ENCODE results near the gene KIRREL3.
A peak's percentile ranks its signal among the peaks of the same experiment; 100 is the strongest.
"Not testable (repeated sequence)": the region's sequence is repeated elsewhere in the genome, so short reads cannot be mapped to it uniquely, and the experiment has no call there.

The KIRREL3 gene

DNA sequence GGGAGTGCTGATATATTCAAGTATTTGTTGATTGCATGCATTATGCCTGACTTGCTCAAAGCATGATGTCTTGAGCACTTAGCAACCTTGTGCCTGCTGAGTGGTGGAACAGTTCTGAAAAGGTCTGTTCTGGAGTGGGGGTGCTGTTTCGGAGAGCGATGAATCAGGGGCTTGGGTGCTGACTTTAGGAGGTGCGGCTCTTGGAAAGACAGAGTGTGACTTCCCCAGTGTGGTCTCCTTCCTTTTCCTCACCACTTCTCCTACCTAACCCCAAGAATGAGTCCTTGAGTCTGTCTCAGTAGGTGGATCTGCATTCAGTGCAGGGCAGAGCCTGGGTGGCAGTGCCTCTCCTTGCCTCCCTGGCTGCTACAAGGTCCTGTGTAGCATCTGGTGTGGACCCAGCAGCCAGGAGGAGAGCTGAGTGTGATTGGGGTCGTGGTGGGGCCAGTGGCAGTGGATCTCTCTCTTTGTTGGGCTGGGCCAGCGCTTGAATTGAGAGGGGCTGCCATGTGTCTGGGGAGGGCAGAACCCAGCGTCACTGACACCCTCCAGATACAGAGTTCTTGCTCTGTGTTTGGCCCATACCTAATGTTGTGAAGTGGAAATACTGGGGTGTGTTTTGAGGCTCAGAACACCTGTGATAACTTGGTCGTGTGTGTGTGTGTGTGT is 609.1 kb downstream of the KIRREL3 start:
- DNase-seq, result no peak

DNA sequence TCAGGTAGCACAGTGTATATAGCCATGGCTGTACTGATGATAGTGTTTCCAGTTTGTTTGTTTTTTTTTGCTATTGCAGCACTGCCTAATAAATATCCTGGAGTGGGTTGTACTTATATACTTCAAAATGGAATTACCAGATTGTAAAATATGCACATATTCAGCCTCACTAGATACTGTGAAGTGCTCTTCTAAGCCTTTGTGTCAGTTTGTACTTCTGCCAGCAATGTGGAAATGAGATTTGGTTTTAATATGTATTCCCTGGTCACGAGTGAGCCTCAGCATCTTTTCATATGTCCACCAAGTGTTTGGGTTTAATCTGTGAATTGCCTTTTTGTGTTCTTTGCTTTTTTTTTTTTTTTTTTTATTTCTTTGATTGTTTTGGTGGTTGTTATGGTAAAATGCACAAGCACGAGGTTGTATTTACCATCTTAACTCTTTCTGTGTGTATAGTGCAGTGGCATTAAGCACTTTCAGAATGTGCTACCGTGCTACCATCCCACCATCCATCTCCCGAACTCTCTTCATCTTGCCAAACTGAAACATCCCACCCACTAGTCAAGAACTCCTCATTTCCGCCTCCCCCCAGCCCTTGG is 610.2 kb downstream of the KIRREL3 start:
- DNase-seq, result no peak

DNA sequence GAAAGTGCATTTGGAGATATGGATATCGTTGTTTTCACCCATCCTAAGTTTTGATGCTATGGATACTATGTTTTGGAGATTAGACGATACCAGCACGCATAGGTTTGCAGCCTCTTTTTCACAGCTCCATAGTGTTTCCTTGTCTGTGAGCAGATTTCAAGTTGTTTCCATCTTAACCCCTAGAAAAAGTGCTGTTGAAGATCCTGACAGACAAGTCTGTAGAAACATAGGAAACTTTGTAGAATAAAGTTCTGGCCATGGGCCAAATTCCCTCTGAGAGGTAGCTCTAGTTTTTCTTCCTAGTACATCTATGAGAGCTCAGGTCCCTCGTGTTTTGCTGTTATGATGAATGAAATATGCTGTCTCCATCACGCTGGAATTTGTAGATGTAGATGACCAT is 612.7 kb downstream of the KIRREL3 start:
- no peak for DNase-seq

DNA sequence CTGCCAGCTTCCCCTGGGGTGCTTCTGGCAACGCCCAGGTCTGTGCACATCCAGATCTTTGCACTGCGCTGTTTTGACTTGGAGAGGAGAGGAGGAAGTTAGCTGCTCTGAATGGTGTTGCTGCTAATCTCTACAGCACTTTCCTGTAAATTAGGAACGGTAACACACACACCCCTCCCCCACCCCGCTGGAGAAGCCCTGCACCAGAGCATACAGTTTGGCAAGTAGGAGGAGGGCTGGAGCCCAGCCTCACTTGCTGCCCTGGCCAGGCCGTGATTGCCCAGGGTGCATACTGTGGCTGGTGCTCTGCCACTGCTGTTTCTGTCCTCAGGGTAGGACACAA is 613.9 kb downstream of the KIRREL3 start:
- DNase-seq, result not testable (repeated sequence)

DNA sequence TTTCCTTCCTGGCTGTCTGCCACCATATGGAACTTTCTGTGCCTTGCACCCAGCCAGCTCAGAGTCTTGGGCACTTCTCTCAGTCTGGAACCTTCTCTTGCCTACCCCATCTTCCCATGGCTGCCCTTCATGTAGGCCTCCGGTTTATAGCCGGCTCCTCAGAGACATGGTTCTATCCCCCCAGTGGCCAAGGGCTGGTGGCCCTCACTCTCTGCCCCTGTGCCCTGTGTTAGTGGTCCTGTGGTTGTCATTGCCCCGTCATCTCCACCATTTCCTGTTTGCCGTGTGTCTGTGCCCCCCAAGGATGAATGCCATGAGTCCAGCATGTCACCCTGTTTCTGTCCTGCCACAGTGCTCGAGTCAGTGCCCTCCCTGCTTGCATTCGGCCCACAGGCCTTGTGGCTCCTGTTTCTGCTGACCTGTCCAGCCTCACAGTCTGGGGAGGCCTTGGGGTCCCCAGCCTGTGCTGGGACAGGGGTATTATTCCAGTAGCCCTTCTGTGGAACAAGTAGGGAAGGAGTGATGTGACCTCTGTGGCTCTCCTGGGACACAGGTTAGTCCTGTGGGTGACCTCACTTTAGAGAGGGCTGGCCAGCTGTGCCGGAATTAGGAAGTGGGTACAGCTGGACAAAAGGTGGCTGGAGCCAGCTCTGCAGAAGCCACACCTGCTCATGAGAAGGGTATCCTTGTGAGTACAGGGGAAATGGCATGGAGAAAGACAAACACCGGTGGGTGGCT is 614.4 kb downstream of the KIRREL3 start:
- DNase-seq, result no peak

DNA sequence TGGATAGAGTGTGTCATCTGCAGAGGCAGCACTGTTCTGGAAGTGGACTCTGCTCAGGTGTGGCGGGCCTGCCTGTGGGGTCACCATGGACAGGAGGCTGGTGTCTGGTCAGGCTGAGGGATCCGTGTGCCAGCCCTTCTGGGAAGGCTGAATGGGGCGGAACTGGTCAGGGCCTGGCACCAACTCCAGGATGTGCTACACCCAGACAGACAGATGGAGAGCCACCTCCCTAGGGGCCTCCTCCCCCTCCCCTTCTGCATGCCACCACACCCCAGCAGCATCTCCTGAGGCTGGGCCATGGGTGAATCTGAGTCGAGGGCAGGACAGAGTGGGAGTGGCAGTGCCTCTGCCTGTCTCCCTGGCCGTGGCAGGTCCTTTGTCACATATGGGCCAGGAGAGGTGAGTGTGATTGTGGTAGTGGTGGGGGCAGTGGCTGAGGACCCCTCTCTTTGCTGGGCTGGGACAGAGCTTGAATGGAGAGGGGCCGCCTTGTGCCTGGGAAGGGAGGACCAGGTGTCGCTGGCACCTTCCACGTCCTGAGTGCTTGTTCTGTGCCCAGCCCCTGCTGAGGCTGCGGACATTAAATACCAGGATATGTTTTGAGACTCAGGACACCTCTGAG is 616.0 kb downstream of the KIRREL3 start:
- DNase-seq, result no peak

DNA sequence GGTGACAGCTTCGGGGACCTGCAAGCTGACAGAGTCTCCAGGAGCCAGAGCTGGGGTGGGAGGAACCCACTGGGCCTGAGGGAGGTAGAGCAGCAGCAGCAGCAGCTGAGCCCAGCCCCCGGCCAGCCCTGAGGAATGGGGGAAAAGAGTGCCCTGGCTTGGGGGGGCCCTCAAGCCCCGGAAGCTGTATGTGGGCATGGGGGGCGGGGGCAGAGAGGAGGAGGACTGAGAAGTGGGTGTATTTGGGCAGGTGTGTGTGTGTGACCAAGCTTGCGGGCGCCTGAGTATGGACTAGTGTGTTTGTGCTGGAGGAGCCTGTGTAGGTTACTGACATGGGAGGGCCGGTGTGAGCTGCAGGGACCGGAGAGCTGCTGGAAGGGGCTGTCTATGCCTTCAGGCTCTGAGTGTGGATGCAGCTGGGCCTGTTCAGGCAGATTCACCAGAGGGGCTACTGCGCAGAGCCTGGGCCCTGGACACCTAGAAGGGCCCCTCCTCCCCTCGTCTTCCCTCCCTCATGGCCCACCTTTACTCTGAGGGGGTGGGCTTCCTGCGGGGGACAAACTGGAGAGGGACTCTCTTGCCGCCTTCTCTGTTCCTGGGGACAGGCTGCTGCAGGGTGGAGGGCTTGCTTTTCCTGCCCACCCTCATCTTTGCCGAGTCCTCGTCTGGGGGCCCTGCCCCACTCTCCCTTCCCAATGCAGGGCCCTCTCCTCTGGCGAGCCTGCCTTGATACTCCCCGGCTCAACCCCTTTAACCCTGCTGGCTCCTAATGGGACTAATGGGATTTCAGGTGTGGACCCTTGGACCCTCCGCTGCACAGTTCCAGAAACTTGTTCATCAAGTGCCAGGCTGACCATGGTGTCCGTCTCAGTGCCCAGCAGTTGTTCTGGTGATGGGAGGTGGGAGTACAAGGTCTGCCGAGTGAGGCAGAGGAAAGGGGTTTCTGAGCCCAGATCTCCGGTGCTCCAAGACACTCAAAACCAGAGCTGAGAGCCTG is 616.9 kb downstream of the KIRREL3 start:
- DNase-seq, result no peak

DNA sequence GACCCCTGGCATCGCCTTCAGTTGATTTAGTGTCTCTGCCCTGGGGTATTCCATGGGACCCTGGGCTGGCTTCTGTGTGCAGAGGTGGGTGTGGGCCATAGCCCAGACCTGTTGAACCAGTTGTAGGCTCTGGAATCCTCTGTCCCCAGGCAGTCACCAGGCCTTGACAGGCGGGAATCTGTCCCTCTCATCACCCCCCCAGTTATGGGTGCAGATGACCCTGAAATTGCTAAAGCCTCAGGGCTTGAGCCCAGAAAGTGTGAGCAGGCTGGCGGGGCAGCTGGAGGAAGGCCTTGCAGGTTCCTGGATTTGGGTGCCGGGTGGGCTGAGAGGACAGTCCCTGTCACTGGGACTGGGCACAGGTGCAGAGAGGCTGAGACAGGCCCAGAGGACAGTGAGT is 617.9 kb downstream of the KIRREL3 start:
- not testable (repeated sequence) for DNase-seq

DNA sequence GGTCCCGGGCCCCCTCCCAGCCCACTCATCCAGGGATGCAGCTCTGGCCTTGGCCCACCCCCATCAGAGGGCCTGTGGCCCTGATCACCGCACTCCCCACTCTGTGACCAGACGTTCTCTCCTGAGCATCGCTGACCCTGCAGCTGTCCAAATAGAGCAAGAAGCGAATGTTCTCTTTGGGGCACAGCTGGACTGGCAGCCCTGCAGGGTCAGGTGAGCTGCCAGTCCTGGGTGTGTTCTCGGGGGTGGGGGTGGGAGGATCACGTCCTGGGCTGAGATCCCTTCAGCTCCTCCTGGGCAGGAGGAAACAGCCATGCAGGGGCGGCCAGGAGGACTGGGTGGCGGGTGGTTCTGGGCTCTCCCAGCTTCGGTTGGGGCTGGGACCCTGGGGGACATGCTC is 618.6 kb downstream of the KIRREL3 start:
- DNase-seq, result not testable (repeated sequence)

DNA sequence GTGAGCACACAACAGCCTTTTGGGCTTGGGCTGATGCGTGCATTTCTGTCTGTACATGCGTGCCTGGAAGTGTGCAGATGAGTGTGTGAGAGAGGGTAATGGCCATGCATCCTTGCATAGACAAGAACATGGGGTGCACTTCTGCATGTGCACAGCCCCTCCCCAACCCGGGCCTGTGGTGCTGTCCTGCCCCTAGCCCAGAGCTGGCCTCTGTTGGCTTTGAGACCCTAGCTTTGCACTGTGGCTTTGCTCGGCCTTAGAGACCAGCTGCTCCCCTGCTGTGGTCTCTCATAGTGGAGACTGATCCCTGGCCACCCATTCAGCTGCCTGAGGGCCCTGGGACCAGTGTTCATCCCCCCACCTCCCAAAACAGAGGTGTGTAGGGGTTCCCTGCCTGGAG is 619.7 kb downstream of the KIRREL3 start:
- no peak for DNase-seq

DNA sequence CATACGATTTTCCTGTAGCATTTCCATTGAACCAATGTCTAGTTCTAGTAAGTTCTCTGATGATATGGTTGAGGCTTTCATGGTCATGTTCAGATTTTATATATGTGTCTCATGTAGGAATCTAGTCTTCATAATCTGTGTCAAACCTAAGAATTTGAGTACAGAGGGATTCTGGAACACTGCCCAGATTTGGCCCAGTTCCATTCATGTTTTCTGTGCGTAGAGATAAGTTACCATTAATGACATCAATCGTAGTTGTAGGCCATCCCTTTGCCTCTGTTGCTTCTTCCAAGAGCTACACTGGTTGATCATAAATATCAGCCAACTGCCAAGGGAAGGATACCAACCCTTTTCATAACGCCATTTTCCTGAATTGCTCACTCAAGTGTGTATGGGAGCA is 621.8 kb downstream of the KIRREL3 start:
- DNase-seq, result no peak

DNA sequence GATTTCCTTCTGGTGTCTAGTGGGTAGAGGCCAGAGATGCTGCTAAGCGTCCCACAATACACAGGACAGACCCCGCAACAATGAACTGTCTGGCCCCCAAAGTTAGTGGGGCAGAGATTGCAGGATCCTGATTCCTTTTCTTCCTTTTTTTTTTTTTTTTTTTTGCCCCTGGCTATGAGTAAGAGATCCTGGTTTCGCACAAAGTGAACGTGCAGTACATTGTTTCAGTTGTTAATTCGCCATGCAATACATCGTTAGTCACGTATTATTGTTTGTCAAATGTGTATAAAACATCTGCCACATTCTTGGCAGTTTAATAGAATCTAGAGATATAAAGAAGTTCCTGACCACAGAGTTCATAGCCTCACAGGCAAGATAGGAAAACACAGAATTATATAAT is 624.8 kb downstream of the KIRREL3 start:
- no peak for DNase-seq

DNA sequence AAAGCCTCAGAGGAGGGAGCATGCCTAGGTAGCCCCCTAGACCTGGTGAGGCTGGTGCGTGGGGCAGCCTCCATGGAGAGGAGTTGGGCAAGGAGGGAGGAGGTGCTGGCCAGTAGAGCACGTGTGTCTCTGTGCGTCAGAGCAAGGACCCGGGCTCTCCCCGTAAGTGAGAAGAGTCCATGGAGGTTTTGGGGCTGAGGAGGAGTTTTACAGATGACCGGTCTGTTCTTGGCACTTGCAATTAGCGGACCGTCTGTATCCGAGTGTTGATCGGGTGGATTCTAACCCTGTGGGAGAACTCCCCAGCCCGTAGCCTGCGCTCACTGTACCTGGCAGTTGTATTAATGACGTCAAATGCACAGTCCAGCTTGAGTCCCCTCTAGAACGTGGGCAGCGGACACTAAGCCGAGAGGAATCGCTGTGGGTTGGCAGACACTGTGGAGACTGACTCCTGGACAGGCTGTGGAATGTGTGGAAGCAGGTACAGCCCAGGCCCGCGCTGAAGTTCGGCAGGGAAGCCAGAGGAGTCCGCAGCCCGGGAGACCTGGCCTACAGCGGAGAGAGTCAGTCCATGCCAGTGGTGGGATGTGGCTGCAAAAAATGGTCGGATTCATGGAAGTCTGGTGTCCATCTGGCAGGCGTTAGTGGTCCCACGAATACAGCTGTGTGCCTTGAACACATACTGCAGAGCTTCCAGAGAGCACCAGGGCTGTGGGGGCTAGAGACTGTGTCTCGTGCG is 625.8 kb downstream of the KIRREL3 start:
- DNase-seq, result not testable (repeated sequence)

DNA sequence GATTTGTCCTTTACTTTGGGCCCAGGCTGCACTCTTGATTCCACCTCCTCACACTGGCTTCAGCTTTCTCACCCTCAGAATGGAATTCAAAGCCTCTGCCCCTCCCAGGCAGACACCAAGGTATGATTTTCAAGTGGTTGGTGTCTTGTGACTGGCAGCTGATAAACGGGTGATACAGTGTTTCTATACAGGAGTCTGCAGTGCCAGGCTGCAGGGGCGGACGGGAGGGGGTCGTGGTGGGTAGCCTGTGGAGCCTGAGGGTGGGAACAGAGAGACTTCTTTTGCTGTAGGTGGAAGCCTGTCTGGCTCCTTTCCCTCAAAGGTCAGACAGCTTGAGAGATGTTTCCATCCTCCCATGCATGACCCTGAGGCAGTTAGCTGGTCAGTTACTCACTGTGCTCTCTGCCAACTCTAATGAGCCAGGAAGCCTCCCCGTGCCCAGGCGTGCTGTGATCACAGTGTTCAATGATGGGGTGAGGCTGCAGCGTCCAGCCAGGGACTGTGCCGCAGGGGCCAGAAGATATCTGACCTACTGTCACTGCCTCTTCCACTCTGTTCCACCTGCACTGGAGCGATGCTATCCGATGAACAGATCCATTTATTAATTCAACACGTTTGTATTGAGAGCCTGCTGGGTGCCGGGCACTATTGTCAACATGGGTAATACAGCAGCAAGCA is 627.0 kb downstream of the KIRREL3 start:
- peak; percentile 25 for DNase-seq
